Type B pancreatic cell (in vitro differentiated cells): ENCODE results near the gene MS4A4A. TPM values are rescaled to one million over a fixed set of nuclear protein-coding genes. Genes with fewer than 3 reads are reported as not detected.

Experiments used
- DNase-seq: peaks from one replicate; pipeline ENCODE4 v3.0.0; 2021; ENCODE audit warnings: mixed read lengths; ENCODE audit not compliant: unreplicated experiment; ENCODE audit errors: extremely low spot score
- H3K27ac Mint-ChIP-seq: 2 replicates; pipeline ENCODE4 v1.8.0; 2021; ENCODE audit warnings: mild to moderate bottlenecking, mixed read lengths
- H3K27me3 Mint-ChIP-seq: 2 replicates; pipeline ENCODE4 v1.8.0; 2021; ENCODE audit warnings: mixed read lengths
- H3K36me3 Mint-ChIP-seq: 2 replicates; pipeline ENCODE4 v1.8.0; 2021; ENCODE audit warnings: mixed read lengths
- H3K4me1 Mint-ChIP-seq: one replicate; pipeline ENCODE4 v1.8.0; 2021; ENCODE audit warnings: mixed read lengths; ENCODE audit not compliant: unreplicated experiment
- H3K4me3 Mint-ChIP-seq: 2 replicates; pipeline ENCODE4 v1.8.0; 2021; ENCODE audit warnings: mild to moderate bottlenecking, mixed read lengths
- H3K9me3 Mint-ChIP-seq: 2 replicates; pipeline ENCODE4 v1.8.0; 2021; ENCODE audit warnings: mixed read lengths
- CTCF ChIP-seq: fragments of 200-600 bp; sonication (generic); conservative IDR thresholded peaks from 2 replicates; pipeline ENCODE4 v1.5.0; 2021; ENCODE audit warnings: antibody characterized with exemption, mild to moderate bottlenecking
- total RNA-seq: library from RNA; stranded (reverse); gene quantifications from 2 replicates; pipeline ENCODE4 v1.2.1, GENCODE V29; 2021; ENCODE audit warnings: low replicate concordance

The MS4A4A gene
- total RNA-seq, 1 donor from 2014 or later = not detected

- no peak overlapping the region for H3K27ac Mint-ChIP-seq
- no peaks in the 10 kb centered on the region for H3K36me3 Mint-ChIP-seq
- no peaks in the 10 kb centered on the region for H3K4me1 Mint-ChIP-seq
- H3K4me3 Mint-ChIP-seq = no peak overlapping the region
- H3K9me3 Mint-ChIP-seq = no peaks in the 10 kb centered on the region
- no peaks in the 10 kb centered on the region for H3K27me3 Mint-ChIP-seq
- DNase-seq = no peak
- no peak for TF ChIP-seq CTCF
These were observed 27.2 kb downstream of the MS4A4A start for GRCh38 chr11:60307507-60308195.

- Mint-ChIP-seq H3K27me3 (no peaks in the 10 kb centered on the region), H3K4me3 (no peak overlapping the region), H3K36me3 (no peaks in the 10 kb centered on the region), H3K9me3 (no peaks in the 10 kb centered on the region), H3K27ac (no peak overlapping the region), H3K4me1 (no peaks in the 10 kb centered on the region)
- DNase-seq = no peak
- TF ChIP-seq CTCF = no peak
These were observed 30.0 kb downstream of the MS4A4A start for GRCh38 chr11:60310407-60310998.

GRCh38 chr11:60314635-60315321, 34.3 kb downstream of the MS4A4A start:
- Mint-ChIP-seq H3K36me3 (no peaks in the 10 kb centered on the region), H3K27ac (no peak overlapping the region), H3K4me3 (no peak overlapping the region), H3K27me3 (no peaks in the 10 kb centered on the region), H3K9me3 (no peaks in the 10 kb centered on the region), H3K4me1 (no peaks in the 10 kb centered on the region)
- TF ChIP-seq CTCF = no peak
- DNase-seq = no peak

GRCh38 chr11:60315871-60316270, 35.4 kb downstream of the MS4A4A start:
- H3K36me3 Mint-ChIP-seq = no peaks in the 10 kb centered on the region
- DNase-seq = no peak
- no peaks in the 10 kb centered on the region for H3K9me3 Mint-ChIP-seq
- H3K27me3 Mint-ChIP-seq = no peaks in the 10 kb centered on the region
- no peaks in the 10 kb centered on the region for H3K4me1 Mint-ChIP-seq
- TF ChIP-seq CTCF = no peak
- H3K27ac Mint-ChIP-seq = no peak overlapping the region
- no peak overlapping the region for H3K4me3 Mint-ChIP-seq

GRCh38 chr11:60316317-60316716, 35.9 kb downstream of the MS4A4A start:
- no peaks in the 10 kb centered on the region for H3K36me3 Mint-ChIP-seq
- H3K27me3 Mint-ChIP-seq = no peaks in the 10 kb centered on the region
- H3K4me1 Mint-ChIP-seq = no peaks in the 10 kb centered on the region
- no peak overlapping the region for H3K27ac Mint-ChIP-seq
- DNase-seq = no peak
- no peak for TF ChIP-seq CTCF
- H3K9me3 Mint-ChIP-seq = no peaks in the 10 kb centered on the region
- H3K4me3 Mint-ChIP-seq = no peak overlapping the region
